Activated CD8-positive, alpha-beta memory T cell treated with anti-CD3 and anti-CD28 coated beads, Interleukin-2, amount 10 ng/mL, durations not matched to agents 7 days and 5 days (primary cell): ENCODE measurements around the gene THAP12. TPM values are rescaled to one million over a fixed set of nuclear protein-coding genes. Genes with fewer than 3 reads are reported as not detected.
"Not testable (repeated sequence)": the region's sequence is repeated elsewhere in the genome, so short reads cannot be mapped to it uniquely, and the experiment has no call there.

ENCODE experiments used
- ATAC-seq: fragments of 150-1000 bp; cut with Tn5 transposase; one replicate; pipeline ENCODE4 v1.10.0; 2021; ENCODE audit warnings: moderate library complexity
- CTCF ChIA-PET: fragments of 350-600 bp; sonication (Branson Sonifier 250); formaldehyde crosslinking; loops from one replicate; lab custom pipeline; 2021; ENCODE audit warnings: antibody characterized with exemption; lab: Charles Lee
- DNase-seq: peaks from one replicate; pipeline ENCODE4 v3.0.0-alpha.2; 2020
- H3K27ac Mint-ChIP-seq: one replicate; pipeline ENCODE4 v1.8.0; 2021; ENCODE audit warnings: mild to moderate bottlenecking, mixed read lengths
- H3K27me3 Mint-ChIP-seq: one replicate; pipeline ENCODE4 v1.8.0; 2021; ENCODE audit warnings: mixed read lengths
- H3K36me3 Mint-ChIP-seq: one replicate; pipeline ENCODE4 v1.8.0; 2021; ENCODE audit warnings: mild to moderate bottlenecking, mixed read lengths
- H3K4me1 Mint-ChIP-seq: one replicate; pipeline ENCODE4 v1.8.0; 2021; ENCODE audit warnings: mixed read lengths
- H3K4me3 Mint-ChIP-seq: one replicate; pipeline ENCODE4 v1.8.0; 2021; ENCODE audit warnings: mild to moderate bottlenecking, moderate library complexity, mixed read lengths
- H3K9me3 Mint-ChIP-seq: one replicate; pipeline ENCODE4 v1.8.0; 2022; ENCODE audit warnings: low read depth, mixed read lengths
- total RNA-seq, 2 experiments: library from RNA; stranded (reverse); gene quantifications; one replicate each; pipeline ENCODE4 v1.2.3, GENCODE V29; 2021

The THAP12 gene
- total RNA-seq, 2 experiments from 2014 or later, result 39.8 to 44.8 TPM

DNA sequence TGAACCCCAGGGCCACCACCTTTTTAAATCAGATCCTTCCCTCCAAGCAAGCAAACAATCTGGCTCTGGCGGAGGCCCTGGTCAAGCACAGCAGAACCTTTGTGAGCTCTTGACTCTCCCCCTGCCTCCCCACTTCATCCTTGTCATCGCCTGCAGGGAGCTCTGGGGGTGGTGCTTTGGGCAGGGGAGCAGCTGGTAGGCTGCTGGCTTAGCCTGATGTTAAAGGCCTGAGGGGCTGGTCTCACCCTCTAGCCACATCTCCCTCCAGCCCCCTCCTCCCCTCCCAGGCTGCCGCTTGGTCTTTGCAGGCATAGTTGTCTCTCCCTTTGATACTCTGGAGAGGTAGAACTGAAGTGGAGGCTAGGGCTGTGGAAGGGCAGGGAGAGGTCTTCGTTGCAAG is 50.9 kb downstream of the THAP12 start:
- DNase-seq, result no peak
- CTCF ChIA-PET, result interaction anchor here (1.6 kb wide), 1 partner anchor 11 kb away, joined by 3 read pairs; no protein-coding TSS in a partner anchor
- no peaks in the 10 kb centered on the region for H3K36me3 Mint-ChIP-seq
- no peak for ATAC-seq
- peaks cover 7% of the 10 kb centered on the region for H3K9me3 Mint-ChIP-seq
- no peaks in the 10 kb centered on the region for H3K4me1 Mint-ChIP-seq
- H3K27ac Mint-ChIP-seq, result no peak overlapping the region
- H3K4me3 Mint-ChIP-seq, result no peak overlapping the region
- H3K27me3 Mint-ChIP-seq, result peaks cover 10% of the 10 kb centered on the region

DNA sequence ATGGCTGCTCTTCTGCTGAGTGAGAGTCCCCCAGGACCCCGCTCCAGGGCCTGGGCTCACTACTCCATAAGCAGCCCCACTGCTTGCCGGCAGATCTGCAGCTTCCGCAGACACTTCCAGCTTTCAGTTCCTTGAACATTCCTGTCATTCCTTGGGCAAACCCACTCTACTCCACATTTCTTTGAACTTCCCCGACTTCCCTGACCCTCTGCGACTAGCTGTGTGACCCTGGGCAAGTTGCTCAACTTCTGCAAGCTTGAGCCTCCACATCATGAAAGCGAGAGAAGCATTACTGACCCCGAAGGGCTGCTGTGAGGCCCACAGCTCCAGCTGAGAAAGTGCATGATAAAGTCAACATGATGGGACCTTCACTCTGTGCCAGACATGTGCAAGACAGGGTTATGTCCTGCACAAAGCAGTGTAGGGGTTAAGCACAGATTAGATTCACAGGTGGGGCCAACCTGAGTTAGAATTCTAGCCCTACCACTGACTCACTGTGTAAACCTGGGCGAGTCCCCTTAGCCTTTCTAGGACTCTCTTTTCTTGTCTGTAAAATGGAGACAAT is 51.8 kb downstream of the THAP12 start:
- no peaks in the 10 kb centered on the region for H3K4me1 Mint-ChIP-seq
- ATAC-seq (no peak), DNase-seq (no peak)
- peaks cover 2% of the 10 kb centered on the region for H3K9me3 Mint-ChIP-seq
- H3K27me3 Mint-ChIP-seq, result peaks cover 16% of the 10 kb centered on the region
- CTCF ChIA-PET, result interaction anchor here (2.2 kb wide), 1 partner anchor 122 kb away, joined by 10 read pairs; no protein-coding TSS in a partner anchor
- H3K4me3 Mint-ChIP-seq, result no peak overlapping the region
- no peaks in the 10 kb centered on the region for H3K36me3 Mint-ChIP-seq
- H3K27ac Mint-ChIP-seq, result no peak overlapping the region

DNA sequence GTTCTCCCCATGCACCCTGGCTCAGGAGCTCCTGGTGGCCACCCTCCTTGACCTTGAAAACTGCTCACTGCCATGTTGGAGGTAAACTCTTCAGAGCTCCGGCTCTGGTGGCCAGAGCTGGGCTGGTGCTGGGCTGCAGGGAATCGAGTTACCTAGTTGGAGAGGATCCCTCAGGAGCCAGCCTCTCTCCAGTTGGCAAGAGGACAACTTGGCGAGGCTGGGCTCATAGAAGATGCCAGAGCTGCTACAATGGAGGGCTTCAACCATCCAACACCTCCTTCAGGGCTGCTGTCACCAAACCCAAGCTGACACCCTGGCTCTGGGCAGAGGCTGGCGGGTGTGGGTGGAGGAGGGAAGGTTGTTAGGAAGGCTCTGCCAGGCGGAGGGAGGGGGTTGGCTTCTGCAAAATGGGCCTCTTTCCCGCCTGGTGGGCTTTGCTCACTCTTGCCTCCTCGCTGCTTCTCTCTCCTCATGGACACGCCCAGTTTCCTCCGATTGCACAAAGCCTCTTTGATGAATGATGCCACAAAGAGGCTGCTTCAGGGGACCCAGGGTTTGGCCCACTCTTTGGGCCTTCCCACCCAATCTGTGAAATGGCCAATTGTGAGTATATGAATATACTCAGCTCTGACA is 53.1 kb downstream of the THAP12 start:
- CTCF ChIA-PET, result interaction anchor here (2.2 to 2.3 kb wide), 2 partner anchors 119 to 120 kb away, joined by 5 to 10 read pairs; no protein-coding TSS in a partner anchor
- Mint-ChIP-seq H3K27me3 (peaks cover 29% of the 10 kb centered on the region), H3K4me3 (no peak overlapping the region), H3K9me3 (no peaks in the 10 kb centered on the region), H3K27ac (no peak overlapping the region), H3K4me1 (peaks cover 7% of the 10 kb centered on the region), H3K36me3 (no peaks in the 10 kb centered on the region)
- DNase-seq (no peak), ATAC-seq (no peak)

DNA sequence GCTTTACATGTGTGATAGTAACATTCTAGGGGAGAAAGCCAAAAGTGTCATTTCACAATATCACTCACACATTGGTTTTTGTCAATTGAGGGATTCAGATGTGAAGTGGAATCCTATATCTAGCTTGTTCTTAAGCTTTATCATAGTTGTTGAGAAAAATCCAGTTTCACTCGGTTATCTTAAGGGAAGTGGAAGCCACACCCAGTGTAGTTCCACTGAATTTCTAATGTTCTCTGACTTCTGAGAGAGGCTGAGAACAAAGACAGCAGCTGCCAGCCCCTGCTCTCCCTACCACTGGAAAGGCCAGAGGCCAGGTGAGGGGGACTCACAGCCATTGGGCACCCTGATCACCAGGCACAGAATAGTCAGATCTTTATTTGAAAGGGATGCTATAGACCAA is 53.7 kb downstream of the THAP12 start:
- Mint-ChIP-seq H3K9me3 (no peaks in the 10 kb centered on the region), H3K27ac (no peak overlapping the region), H3K27me3 (peaks cover 36% of the 10 kb centered on the region), H3K36me3 (no peaks in the 10 kb centered on the region), H3K4me3 (no peak overlapping the region), H3K4me1 (peaks cover 9% of the 10 kb centered on the region)
- no peak for DNase-seq
- CTCF ChIA-PET, result interaction anchor here (2.2 to 2.3 kb wide), 2 partner anchors 118 to 120 kb away, joined by 5 to 10 read pairs; no protein-coding TSS in a partner anchor
- no peak for ATAC-seq

DNA sequence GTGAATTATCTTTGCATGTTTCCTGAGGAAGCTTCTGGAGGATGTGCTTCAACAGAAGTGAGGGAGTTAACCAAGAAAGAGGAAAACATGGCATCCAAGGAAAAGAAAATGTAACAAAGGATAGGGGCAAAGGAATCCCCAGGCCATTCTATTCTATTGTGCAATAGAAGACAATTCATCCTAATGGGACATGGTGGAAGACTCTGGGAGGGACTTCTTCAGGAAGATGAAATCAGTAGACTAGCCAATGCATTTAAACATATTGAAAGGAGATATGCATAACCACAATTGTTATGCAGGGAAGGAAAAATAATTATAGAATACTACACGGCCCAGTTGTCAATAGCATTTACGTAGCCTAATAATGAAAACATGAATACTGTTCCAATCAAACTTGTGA is 55.7 kb downstream of the THAP12 start:
- H3K27me3 Mint-ChIP-seq, result peaks cover 51% of the 10 kb centered on the region
- H3K27ac Mint-ChIP-seq, result no peak overlapping the region
- no peaks in the 10 kb centered on the region for H3K9me3 Mint-ChIP-seq
- ATAC-seq (no peak), DNase-seq (no peak)
- no peak overlapping the region for H3K4me3 Mint-ChIP-seq
- H3K36me3 Mint-ChIP-seq, result no peaks in the 10 kb centered on the region
- CTCF ChIA-PET, result interaction anchor here (0.6 to 20.1 kb wide), 2 partner anchors 117 to 191 kb away, joined by 3 to 298 read pairs; partner anchors contain the start of gene WNT11
- H3K4me1 Mint-ChIP-seq, result peaks cover 11% of the 10 kb centered on the region

DNA sequence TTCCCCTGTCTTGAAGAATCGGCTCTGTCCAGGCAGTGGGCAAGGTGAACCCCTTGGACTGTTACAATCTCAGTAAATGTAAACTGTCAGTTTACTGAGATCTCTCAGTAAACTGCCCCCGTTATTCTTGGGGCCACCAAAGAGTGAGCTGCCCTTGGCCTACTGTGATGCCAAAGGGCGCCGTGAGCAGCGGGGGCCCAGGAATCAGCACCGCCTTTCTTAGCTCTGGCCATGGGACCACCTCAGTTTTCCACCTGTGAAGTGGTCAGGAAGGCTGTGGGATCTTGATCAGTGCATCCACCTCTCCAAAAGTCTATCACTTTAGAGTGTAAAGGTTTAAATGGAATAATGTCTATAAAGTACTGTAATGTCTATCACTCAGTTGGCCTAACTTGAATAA is 57.1 kb downstream of the THAP12 start:
- peaks cover 59% of the 10 kb centered on the region for H3K27me3 Mint-ChIP-seq
- ATAC-seq, result no peak
- no peaks in the 10 kb centered on the region for H3K9me3 Mint-ChIP-seq
- CTCF ChIA-PET, result interaction anchor here (20.1 kb wide), 1 partner anchor 116 kb away, joined by 298 read pairs; the partner anchor contains the start of gene WNT11
- no peak overlapping the region for H3K27ac Mint-ChIP-seq
- H3K4me1 Mint-ChIP-seq, result peaks cover 11% of the 10 kb centered on the region
- H3K36me3 Mint-ChIP-seq, result no peaks in the 10 kb centered on the region
- no peak for DNase-seq
- no peak overlapping the region for H3K4me3 Mint-ChIP-seq

DNA sequence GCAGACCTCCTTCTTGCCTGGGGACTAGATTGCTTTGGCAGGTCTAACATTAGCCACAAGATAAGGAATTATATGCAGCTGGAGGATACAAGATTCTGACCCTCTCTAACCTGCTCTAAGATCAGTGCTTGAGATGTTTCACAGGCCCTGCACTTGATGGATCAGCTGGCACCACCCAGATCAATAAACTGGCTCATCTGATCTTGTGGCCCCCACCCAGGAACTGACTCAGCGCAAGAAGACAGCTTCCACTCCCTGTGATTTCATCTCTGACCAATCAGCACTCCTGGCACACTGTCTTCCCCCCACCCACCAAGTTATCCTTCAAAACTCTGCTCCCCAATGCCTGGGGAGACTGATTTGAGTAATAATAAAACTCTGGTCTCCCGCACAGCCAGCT is 57.6 kb downstream of the THAP12 start:
- not testable (repeated sequence) for ATAC-seq, H3K36me3 Mint-ChIP-seq, H3K27ac Mint-ChIP-seq, H3K9me3 Mint-ChIP-seq, DNase-seq, H3K4me3 Mint-ChIP-seq
- CTCF ChIA-PET, result interaction anchor here (20.1 kb wide), 1 partner anchor 116 kb away, joined by 298 read pairs; the partner anchor contains the start of gene WNT11
- H3K27me3 Mint-ChIP-seq, result peaks cover 59% of the 10 kb centered on the region
- H3K4me1 Mint-ChIP-seq, result peaks cover 11% of the 10 kb centered on the region

DNA sequence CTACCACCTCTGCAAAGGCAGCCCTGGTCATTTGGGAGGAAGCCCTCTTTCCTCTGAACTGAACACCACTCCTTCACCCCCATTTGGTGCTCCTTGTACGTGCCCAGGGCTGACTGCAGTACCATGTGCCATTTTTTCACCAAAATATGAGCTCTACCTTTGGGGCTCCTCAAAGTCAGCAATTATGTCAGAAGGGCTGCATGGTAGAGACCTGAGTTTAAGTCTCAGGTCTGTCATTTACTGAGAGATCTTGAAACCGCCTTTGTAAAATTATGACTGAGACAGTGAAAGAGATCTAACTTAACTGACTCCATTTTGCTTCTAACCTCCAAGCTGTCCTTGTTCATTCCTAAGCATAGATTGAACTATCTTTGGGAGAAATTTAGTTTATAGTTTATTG is 58.0 kb downstream of the THAP12 start:
- Mint-ChIP-seq H3K36me3 (no peaks in the 10 kb centered on the region), H3K4me3 (no peak overlapping the region), H3K27me3 (peaks cover 59% of the 10 kb centered on the region), H3K9me3 (no peaks in the 10 kb centered on the region), H3K4me1 (peaks cover 11% of the 10 kb centered on the region), H3K27ac (no peak overlapping the region)
- no peak for ATAC-seq
- no peak for DNase-seq
- CTCF ChIA-PET, result interaction anchor here (20.1 kb wide), 1 partner anchor 115 kb away, joined by 298 read pairs; the partner anchor contains the start of gene WNT11

DNA sequence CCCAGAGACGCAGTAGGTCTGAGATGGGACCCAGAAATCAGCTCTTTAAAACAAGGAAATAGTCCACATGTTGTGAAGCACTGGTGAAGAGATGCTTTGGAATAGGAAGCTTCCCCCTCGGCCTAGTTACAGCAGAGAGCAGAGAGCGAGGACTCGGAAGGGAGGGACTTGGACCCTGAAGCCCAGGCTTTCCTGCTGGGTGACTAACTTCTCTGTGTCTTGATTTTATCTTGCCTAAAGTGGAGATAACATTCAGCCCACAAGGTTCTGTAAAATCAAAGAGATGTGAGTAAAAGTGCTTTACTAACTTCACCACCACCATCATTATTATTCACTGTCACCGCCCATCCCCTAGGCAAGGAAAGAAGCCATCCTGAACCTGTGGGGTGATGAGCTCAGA is 58.4 kb downstream of the THAP12 start:
- CTCF ChIA-PET, result interaction anchor here (20.1 kb wide), 1 partner anchor 115 kb away, joined by 298 read pairs; the partner anchor contains the start of gene WNT11
- H3K4me1 Mint-ChIP-seq, result peaks cover 11% of the 10 kb centered on the region
- peaks cover 62% of the 10 kb centered on the region for H3K27me3 Mint-ChIP-seq
- no peaks in the 10 kb centered on the region for H3K9me3 Mint-ChIP-seq
- no peaks in the 10 kb centered on the region for H3K36me3 Mint-ChIP-seq
- no peak overlapping the region for H3K27ac Mint-ChIP-seq
- no peak for DNase-seq
- peak; percentile 12 for ATAC-seq
- no peak overlapping the region for H3K4me3 Mint-ChIP-seq

DNA sequence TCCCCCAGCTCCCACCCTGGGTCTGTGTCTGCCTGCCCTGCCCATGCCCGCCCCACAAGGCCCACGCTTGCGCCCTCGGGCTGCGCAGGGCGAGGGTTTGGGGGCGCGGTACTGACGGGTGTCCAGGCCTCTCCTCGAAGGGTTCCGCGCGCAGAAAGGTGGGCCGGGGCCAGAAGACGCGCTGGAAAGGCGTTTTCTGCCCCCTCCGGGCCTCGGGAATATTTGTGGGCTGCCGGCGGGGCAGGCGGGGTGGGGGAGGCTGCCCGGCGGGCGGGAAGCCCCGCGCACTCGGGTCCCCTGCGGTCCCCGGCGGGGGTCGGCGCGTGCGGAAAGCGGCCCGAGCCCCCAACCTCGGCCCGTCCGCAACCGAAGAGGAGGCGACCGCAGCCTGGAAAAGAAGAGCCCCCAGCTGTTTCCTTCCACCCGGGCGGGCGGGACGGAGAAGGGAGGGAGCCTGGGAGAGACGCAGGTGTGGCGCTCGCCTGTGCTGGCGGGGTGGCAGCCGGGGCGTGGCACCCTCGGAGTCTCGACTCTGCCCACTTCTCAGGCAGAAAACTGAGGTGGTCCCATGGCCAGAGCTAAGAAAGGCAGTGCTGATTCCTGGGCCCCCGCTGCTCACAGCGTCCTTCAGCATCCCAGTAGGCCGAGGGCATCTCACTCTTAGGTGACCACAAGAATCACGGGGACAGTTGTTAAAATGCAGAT is 59.0 kb downstream of the THAP12 start:
- Mint-ChIP-seq H3K9me3 (no peaks in the 10 kb centered on the region), H3K27me3 (peaks cover 62% of the 10 kb centered on the region), H3K27ac (no peak overlapping the region), H3K4me1 (peaks cover 11% of the 10 kb centered on the region), H3K36me3 (no peaks in the 10 kb centered on the region), H3K4me3 (no peak overlapping the region)
- no peak for DNase-seq
- CTCF ChIA-PET, result interaction anchor here (20.1 kb wide), 1 partner anchor 114 kb away, joined by 298 read pairs; the partner anchor contains the start of gene WNT11
- no peak for ATAC-seq

DNA sequence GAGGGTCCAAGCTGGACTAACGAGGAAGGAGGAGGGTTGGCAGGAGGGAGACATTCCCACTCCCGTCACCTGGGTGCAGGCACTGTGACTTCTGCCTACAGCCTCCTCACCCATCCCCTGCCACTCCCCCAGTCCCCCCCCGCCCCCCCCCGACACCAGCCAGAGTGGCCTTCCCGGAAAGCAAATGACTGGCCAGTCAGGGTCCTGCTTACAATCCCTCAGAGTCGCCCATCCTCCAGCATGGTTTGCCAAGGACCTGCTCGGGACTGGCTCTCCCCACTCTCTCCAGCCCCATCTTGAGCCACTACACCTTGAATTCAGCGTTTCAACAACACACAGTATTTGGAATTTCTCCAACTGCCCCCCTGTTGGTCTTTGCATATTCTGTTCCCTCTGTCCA is 59.6 kb downstream of the THAP12 start:
- H3K4me1 Mint-ChIP-seq, result peaks cover 11% of the 10 kb centered on the region
- ATAC-seq (no peak), DNase-seq (no peak)
- H3K9me3 Mint-ChIP-seq, result no peaks in the 10 kb centered on the region
- CTCF ChIA-PET, result interaction anchor here (20.1 kb wide), 1 partner anchor 114 kb away, joined by 298 read pairs; the partner anchor contains the start of gene WNT11
- no peaks in the 10 kb centered on the region for H3K36me3 Mint-ChIP-seq
- H3K27ac Mint-ChIP-seq, result no peak overlapping the region
- no peak overlapping the region for H3K4me3 Mint-ChIP-seq
- peaks cover 62% of the 10 kb centered on the region for H3K27me3 Mint-ChIP-seq

DNA sequence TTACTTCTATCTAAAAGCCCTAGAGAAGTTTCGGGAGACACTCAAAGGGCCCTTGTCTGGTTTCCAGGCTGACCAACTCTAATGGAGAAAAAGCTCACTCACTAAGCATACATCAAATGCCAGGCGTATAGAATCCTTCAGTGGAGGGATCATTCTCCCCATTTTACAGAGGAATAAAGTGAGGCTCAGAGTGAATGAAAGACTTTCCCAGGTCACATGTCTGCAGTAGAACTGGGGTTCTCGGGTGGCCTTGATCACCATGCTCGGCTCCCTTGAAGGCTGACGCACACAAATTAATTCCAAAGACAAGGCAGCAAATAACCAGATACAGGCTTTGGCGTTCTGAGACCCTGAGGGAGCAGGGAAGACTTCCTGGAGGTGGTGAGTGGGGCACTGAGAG is 60.0 kb downstream of the THAP12 start:
- CTCF ChIA-PET, result interaction anchor here (1.2 to 20.1 kb wide), 2 partner anchors 113 to 598 kb away, joined by 3 to 298 read pairs; partner anchors contain the start of gene WNT11
- ATAC-seq (no peak), DNase-seq (no peak)
- no peaks in the 10 kb centered on the region for H3K9me3 Mint-ChIP-seq
- H3K27ac Mint-ChIP-seq, result no peak overlapping the region
- peaks cover 11% of the 10 kb centered on the region for H3K4me1 Mint-ChIP-seq
- no peaks in the 10 kb centered on the region for H3K36me3 Mint-ChIP-seq
- no peak overlapping the region for H3K4me3 Mint-ChIP-seq
- peaks cover 60% of the 10 kb centered on the region for H3K27me3 Mint-ChIP-seq

DNA sequence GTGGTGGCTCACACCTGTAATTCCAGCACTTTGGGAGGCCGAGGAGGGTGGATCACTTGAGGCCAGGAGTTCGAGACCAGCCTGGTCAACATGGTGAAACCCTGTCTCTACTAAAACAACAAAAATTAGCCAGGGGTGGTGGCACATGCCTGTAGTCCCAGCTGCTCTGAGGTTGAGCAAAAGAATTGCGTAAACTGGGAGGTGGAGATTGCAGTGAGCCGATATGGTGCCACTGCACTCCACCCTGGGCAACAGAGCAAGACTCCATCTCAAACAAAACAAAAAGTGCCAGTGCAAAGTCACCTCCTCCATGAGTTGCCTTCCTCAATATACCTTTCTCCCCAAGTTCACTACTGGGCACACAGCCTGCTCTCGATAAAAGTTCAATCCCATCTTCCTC is 61.1 kb downstream of the THAP12 start:
- not testable (repeated sequence) for ATAC-seq, DNase-seq, H3K27ac Mint-ChIP-seq, H3K4me3 Mint-ChIP-seq, H3K9me3 Mint-ChIP-seq, H3K36me3 Mint-ChIP-seq
- H3K4me1 Mint-ChIP-seq, result peaks cover 11% of the 10 kb centered on the region
- peaks cover 52% of the 10 kb centered on the region for H3K27me3 Mint-ChIP-seq
- CTCF ChIA-PET, result interaction anchor here (0.8 to 20.1 kb wide), 9 partner anchors 12 to 597 kb away, joined by 3 to 298 read pairs (median 4); partner anchors contain the start of gene WNT11
